Measurements from ENCODE around the gene SIGMAR1.
A peak's percentile ranks its signal among the peaks of the same experiment; 100 is the strongest.

The SIGMAR1 gene

GRCh38 chr9:34588671-34589635 lies 48.6 kb downstream of the SIGMAR1 start:
- Mint-ChIP-seq H3K27ac (peak overlapping the region; percentile 21 to 77 (median 68)), H3K4me1 (peaks cover 58% of the 10 kb centered on the region), H3K36me3 (ENCODE audit: low read depth) (no peaks in the 10 kb centered on the region), H3K9me3 (no peaks in the 10 kb centered on the region), H3K4me3 (peak overlapping the region; percentile 88 to 92 (median 90)), H3K27me3 (ENCODE audit: low read depth) (peaks cover 83% of the 10 kb centered on the region)
- no peak for TF ChIP-seq CTCF (IDR thresholded peaks at IDR 0.05; ENCODE audit: unreplicated experiment in 3 of 3)

- H3K4me1 Mint-ChIP-seq: peaks cover 59% of the 10 kb centered on the region
- H3K36me3 Mint-ChIP-seq (ENCODE audit: low read depth): no peaks in the 10 kb centered on the region
- peak overlapping the region; percentile 88 to 92 (median 90) for H3K4me3 Mint-ChIP-seq
- H3K27me3 Mint-ChIP-seq (ENCODE audit: low read depth): peaks cover 69% of the 10 kb centered on the region
- peak overlapping the region in 1 of 3 experiments; percentile 40 for H3K27ac Mint-ChIP-seq
- no peak for TF ChIP-seq CTCF (IDR thresholded peaks at IDR 0.05; ENCODE audit: unreplicated experiment in 3 of 3)
- no peaks in the 10 kb centered on the region for H3K9me3 Mint-ChIP-seq
Measured at GRCh38 chr9:34587271-34587670, 50.3 kb downstream of the SIGMAR1 start.

GRCh38 chr9:34585946-34586669 lies 51.5 kb downstream of the SIGMAR1 start:
- Mint-ChIP-seq H3K27me3 (ENCODE audit: low read depth) (peaks cover 65% of the 10 kb centered on the region), H3K9me3 (no peaks in the 10 kb centered on the region), H3K4me3 (peak overlapping the region; percentile 88 to 92 (median 90)), H3K36me3 (ENCODE audit: low read depth) (no peaks in the 10 kb centered on the region), H3K27ac (peak overlapping the region in 2 of 3 experiments; percentile 14 to 78), H3K4me1 (peaks cover 63% of the 10 kb centered on the region)
- TF ChIP-seq CTCF (IDR thresholded peaks at IDR 0.05; ENCODE audit: unreplicated experiment in 3 of 3): no peak

- Mint-ChIP-seq H3K4me1 (peaks cover 74% of the 10 kb centered on the region), H3K27me3 (ENCODE audit: low read depth) (peaks cover 65% of the 10 kb centered on the region), H3K36me3 (ENCODE audit: low read depth) (no peaks in the 10 kb centered on the region), H3K9me3 (no peaks in the 10 kb centered on the region), H3K27ac (no peak overlapping the region), H3K4me3 (no peak overlapping the region)
- TF ChIP-seq CTCF (IDR thresholded peaks at IDR 0.05; ENCODE audit: unreplicated experiment in 3 of 3): no peak
Measured at GRCh38 chr9:34584970-34585369, 52.6 kb downstream of the SIGMAR1 start.
